Adrenal gland (tissue), 5 donors: ENCODE measurements around the gene EMC6.

Source experiments
- POLR2A ChIP-seq, 2 donors: fragments of 450-650 bp; IDR thresholded peaks; one replicate each; pipeline ENCODE4 v1.6.1; 2017; ENCODE audit warnings: antibody characterized with exemption in 2 of 2, mild to moderate bottlenecking in 2 of 2, moderate library complexity in 1 of 2
- TF ChIP-seq, protein P1 (sequence below), 6 experiments: fragments of 450-650 bp in 4 of 6; fragments of 200-600 bp in 2 of 6; sonication (generic) in 1 of 6; IDR thresholded peaks; 1 replicate in 5 of 6; 2 replicates in 1 of 6; pipeline versions ENCODE4 v1.5.1 to v1.8.0; 2016 to 2021; ENCODE audit warnings: antibody characterized with exemption in 6 of 6, mild to moderate bottlenecking in 2 of 6, moderate library complexity in 1 of 6
- donor health status: DM: no; HTN: no; CAD: no.

DNA sequence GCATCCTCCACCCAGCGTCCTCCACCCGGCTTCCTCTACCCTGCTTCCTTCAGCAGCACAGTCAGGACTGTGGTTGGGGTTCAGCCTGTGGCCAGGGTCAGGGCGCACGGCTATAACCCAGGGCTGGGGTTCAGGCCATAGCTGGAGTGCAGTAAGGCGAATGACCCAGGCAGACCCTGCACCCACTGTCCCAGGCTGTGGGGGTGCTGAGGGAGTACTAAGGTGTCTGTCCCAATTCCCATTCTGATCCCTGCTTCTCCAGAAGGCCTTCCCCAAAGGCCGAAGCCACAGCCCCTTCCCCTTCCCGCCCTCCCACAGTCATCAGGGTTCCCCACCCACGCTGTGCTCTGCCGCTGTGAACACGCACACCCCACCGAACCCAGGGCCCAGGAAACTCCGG lies 12.4 kb downstream of the EMC6 start:
- no peak for TF ChIP-seq POLR2A (IDR thresholded peaks at IDR 0.05)
- TF ChIP-seq, protein P1, sequence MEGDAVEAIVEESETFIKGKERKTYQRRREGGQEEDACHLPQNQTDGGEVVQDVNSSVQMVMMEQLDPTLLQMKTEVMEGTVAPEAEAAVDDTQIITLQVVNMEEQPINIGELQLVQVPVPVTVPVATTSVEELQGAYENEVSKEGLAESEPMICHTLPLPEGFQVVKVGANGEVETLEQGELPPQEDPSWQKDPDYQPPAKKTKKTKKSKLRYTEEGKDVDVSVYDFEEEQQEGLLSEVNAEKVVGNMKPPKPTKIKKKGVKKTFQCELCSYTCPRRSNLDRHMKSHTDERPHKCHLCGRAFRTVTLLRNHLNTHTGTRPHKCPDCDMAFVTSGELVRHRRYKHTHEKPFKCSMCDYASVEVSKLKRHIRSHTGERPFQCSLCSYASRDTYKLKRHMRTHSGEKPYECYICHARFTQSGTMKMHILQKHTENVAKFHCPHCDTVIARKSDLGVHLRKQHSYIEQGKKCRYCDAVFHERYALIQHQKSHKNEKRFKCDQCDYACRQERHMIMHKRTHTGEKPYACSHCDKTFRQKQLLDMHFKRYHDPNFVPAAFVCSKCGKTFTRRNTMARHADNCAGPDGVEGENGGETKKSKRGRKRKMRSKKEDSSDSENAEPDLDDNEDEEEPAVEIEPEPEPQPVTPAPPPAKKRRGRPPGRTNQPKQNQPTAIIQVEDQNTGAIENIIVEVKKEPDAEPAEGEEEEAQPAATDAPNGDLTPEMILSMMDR (IDR thresholded peaks at IDR 0.05) = no peak
